GM12865 (cell line): ENCODE results near the gene PLCB2.
A peak's percentile ranks its signal among the peaks of the same experiment; 100 is the strongest.

Experiments
- DNase-seq: peaks from one replicate; pipeline ENCODE4 v3.0.0; 2010; ENCODE audit warnings: low read depth
- H3K4me3 ChIP-seq: 2 replicates; pipeline ENCODE4 v1.5.1; 2011; ENCODE audit warnings: mild to moderate bottlenecking, low read depth, low read length, control low read depth
- CTCF ChIP-seq: IDR thresholded peaks from 2 replicates; pipeline ENCODE4 v1.5.1; 2011; ENCODE audit warnings: low read length, control low read depth, low read depth, inconsistent platforms; ENCODE audit not compliant: insufficient read depth; ENCODE audit errors: missing control alignments

Gene PLCB2

GRCh38 chr15:40280260-40281056, 27.3 kb downstream of the PLCB2 start:
- no peak for DNase-seq
- no peak overlapping the region for H3K4me3 ChIP-seq
- TF ChIP-seq CTCF = no peak

GRCh38 chr15:40279437-40280141, 28.1 kb downstream of the PLCB2 start:
- no peak overlapping the region for H3K4me3 ChIP-seq
- DNase-seq = peak; percentile 56
- peak; percentile 98 for TF ChIP-seq CTCF

GRCh38 chr15:40278026-40278425, 29.7 kb downstream of the PLCB2 start:
- no peak overlapping the region for H3K4me3 ChIP-seq
- DNase-seq = no peak
- TF ChIP-seq CTCF = no peak

- no peak for DNase-seq
- no peak for TF ChIP-seq CTCF
Observed at GRCh38 chr15:40277471-40277870, 30.3 kb downstream of the PLCB2 start.

GRCh38 chr15:40276927-40277326, 30.8 kb downstream of the PLCB2 start:
- no peak for TF ChIP-seq CTCF
- H3K4me3 ChIP-seq = no peak overlapping the region
- no peak for DNase-seq

More at GRCh38 chr15:40277471-40277870, 30.3 kb downstream of the PLCB2 start:
- H3K4me3 ChIP-seq = no peak overlapping the region

GRCh38 chr15:40275954-40276353, 31.8 kb downstream of the PLCB2 start:
- no peak for TF ChIP-seq CTCF
- no peak overlapping the region for H3K4me3 ChIP-seq
- no peak for DNase-seq
